Fibroblast of lung (primary cell): ENCODE results near the gene FIZ1.

Experiments
- CTCF ChIP-seq, 2 donors: IDR thresholded peaks in 1 of 2; conservative IDR thresholded peaks in 1 of 2; 1 replicate in 1 of 2; 2 replicates in 1 of 2; pipeline ENCODE4 v1.5.1; 2011 to 2012; ENCODE audit warnings: low read length in 2 of 2, control low read depth in 1 of 2, inconsistent platforms in 1 of 2, low read depth in 1 of 2, mild to moderate bottlenecking in 1 of 2
- EZH2 ChIP-seq: IDR thresholded peaks from 2 replicates; pipeline ENCODE4 v1.5.1; 2012; ENCODE audit warnings: low read length, control low read depth, mild to moderate bottlenecking; ENCODE audit errors: missing control alignments

- no peak for TF ChIP-seq CTCF (conservative IDR thresholded peaks at IDR 0.05 in 1 of 2, IDR thresholded peaks at IDR 0.05 in 1 of 2; ENCODE audit: low read depth in 1 of 2, low read length in 2 of 2)
- TF ChIP-seq EZH2 = no peak
Measured at GRCh38 chr19:55596304-55596703, 3.0 kb downstream of the FIZ1 start.
